Upper lobe of left lung (tissue), 4 donors: ENCODE results near the gene EFR3B.

Experiments
- CTCF ChIP-seq, 6 experiments: fragments of 450-650 bp in 4 of 6; fragments of 200-600 bp in 2 of 6; sonication (generic) in 2 of 6; IDR thresholded peaks; one replicate each; pipeline ENCODE4 v1.5.1; 2016 to 2019; ENCODE audit warnings: antibody characterized with exemption in 6 of 6
- EP300 ChIP-seq, 4 donors: sonication (generic); formaldehyde crosslinking; IDR thresholded peaks; one replicate each; pipeline ENCODE4 v1.5.1; 2017; ENCODE audit warnings: antibody characterized with exemption in 4 of 4, control low read depth in 2 of 4
- POLR2A ChIP-seq, 4 donors: fragments of 450-650 bp; IDR thresholded peaks; one replicate each; pipeline ENCODE4 v1.5.1; 2016 to 2017; ENCODE audit warnings: antibody characterized with exemption in 4 of 4, mild to moderate bottlenecking in 2 of 4
- POLR2AphosphoS5 ChIP-seq, 2 donors: sonication (generic); formaldehyde crosslinking; IDR thresholded peaks; one replicate each; pipeline ENCODE4 v1.5.1; 2017; ENCODE audit warnings: antibody characterized with exemption in 2 of 2

GRCh38 chr2:25131567-25132298 lies 89.9 kb downstream of the EFR3B start:
- TF ChIP-seq EP300 (IDR thresholded peaks at IDR 0.05) (no peak), CTCF (IDR thresholded peaks at IDR 0.05) (no peak), POLR2A (IDR thresholded peaks at IDR 0.05) (no peak), POLR2AphosphoS5 (IDR thresholded peaks at IDR 0.05) (no peak)
